ENCODE results near the gene ZMYND8. TPM values are rescaled to one million over a fixed set of nuclear protein-coding genes. Genes with fewer than 3 reads are reported as not detected.
A peak's percentile ranks its signal among the peaks of the same experiment; 100 is the strongest.
"Not testable (repeated sequence)": the region's sequence is repeated elsewhere in the genome, so short reads cannot be mapped to it uniquely, and the experiment has no call there.

The ZMYND8 gene
- total RNA-seq, 1 donor from 2014 or later: 17.3 TPM

DNA sequence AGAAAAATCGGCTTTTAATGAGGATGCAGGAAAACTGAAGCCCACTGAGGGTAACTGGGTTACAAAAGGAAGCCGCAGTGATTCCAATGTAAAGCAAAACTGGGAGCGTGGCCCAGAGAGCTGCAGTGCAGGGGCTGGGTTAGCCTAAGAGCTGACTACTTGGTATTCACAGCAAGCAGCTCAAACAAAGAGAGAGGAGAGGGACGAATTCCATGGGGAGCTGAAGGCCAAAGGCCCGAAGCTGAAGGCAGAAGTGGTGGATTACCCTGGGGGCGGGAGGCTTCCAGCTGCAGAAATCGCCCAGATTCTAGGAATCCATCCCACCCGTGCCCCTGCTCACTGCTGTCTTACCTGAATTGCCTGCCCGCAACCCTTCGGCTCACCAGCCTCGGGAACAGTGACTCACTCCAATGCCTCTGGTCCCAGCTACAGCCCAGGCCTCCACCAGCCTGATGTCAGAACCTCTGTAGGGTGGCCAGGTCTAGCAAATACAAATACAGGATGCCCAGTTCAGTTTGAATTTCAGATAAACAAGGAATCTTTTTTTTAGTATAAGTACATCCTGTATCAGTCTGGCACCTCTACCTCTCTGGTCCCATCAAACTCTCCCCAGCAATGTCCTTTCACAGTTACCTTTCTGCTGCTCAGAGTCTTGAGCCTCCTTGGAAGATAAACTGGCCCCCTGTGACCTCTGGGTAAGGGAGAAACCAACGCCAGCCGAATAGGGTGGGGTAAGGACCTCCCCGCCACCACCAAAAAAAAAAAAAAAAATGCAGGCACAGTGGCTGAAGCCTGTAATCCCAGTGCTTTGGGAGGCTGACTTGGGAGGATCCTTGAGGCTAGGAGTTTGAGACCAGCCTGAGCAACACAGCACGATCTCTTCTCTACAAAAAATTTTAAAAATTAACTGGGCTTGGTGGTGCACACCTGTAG is 14.6 kb upstream of the ZMYND8 start:
- no peak for DNase-seq

- DNase-seq: no peak
These were observed 13.7 kb upstream of the ZMYND8 start for GRCh38 chr20:47370214-47370613.

DNA sequence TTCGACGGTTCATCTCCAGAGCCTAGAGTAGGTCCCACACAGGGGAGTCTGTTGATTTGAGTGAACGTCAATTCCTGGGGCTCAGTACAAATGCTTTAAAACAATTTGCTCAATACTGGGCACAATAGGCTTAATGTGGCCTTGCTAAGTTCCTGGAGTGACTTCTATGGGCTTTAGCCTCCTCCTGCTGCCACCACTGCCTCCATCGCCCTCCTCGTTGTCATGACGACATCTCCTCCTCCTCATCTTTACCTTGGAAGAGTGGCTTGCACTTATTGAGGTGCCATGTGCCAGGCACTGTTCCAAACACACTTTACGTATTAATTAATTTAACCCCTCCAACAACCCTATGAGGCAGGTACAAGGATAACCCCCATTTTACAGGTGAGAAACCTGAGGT is 11.8 kb upstream of the ZMYND8 start:
- DNase-seq: no peak

- DNase-seq: not testable (repeated sequence)
These were observed 9.8 kb upstream of the ZMYND8 start for GRCh38 chr20:47366301-47366700.

GRCh38 chr20:47365023-47365764 is 8.7 kb upstream of the ZMYND8 start:
- DNase-seq: no peak

- no peak for DNase-seq
These were observed 6.1 kb upstream of the ZMYND8 start for GRCh38 chr20:47362361-47363219.

DNA sequence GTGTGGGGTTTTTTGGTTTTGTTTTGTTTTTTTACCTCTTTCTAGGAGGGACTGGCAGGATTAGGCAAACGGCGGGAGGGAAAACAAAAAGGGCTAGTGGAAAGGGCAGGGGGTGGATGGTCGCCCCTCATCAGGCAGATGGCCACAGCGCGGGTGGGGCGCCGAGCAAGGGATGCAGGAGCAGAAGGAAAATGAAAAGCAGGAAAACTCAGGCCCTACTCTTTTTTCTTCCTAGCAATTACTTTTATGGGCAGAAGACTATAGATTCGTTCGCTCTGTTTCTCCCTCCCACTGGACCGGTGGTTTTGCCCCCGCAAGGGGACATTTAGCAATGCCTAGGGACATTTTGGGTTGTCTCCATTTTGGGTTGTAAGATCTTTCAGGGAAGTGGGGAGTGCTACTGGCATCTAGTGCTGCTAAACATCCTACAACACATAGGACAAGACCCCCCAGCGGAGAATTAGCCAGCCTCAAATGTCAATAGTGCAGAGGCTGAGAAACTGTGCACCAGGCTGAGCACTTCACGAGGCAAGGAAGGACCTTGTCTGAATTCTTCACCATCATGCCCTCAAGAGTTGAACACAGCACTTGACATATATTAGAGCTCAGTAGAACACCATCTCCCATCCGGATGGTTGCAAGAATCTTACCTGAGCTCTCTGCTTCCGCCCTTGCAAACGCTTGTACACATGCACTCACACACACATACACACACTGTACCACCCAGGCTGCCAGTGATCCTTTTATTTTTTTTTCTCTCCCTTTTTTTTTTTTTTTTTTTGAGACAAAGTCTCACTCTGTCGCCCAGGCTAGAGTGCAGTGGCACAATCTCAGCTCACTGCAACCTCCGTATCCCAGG is 4.8 kb upstream of the ZMYND8 start:
- no peak for DNase-seq

DNA sequence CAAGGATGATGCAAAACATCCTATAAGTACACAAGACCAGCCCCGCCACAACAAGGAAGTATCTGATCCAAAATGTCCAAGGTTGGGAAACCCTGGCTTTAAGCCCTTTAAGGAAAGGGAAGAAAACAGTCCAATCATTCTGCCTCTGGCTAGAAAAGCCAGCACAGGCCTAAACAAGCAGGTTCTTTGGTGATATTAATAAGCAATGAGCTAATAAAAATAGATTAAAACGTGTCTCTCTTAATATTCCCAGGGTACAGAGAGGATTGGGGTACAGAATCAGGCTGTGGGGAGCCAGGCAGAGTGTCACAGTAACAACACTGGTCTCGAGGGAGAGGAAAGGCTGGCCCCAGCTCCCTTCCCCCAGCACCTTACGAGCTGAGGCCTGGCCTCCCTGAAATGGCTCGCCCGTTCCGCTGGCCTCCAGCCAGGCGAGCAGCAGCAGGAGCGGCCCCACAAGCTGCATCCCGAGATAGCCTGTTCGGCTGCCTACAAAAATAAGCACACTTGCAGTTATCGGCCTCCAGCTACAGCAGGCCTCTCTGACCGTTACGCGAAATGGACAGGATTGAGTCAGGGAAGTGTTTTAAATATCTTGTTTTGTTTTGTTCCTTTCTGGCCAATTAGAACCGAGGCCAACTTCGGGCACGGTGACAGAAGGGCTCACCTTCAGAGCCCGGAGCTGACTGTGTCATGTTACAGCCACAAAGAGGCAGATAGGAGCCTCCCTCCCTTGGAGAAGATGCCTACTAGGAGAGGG is 4.0 kb upstream of the ZMYND8 start:
- peak; percentile 89 for DNase-seq

DNA sequence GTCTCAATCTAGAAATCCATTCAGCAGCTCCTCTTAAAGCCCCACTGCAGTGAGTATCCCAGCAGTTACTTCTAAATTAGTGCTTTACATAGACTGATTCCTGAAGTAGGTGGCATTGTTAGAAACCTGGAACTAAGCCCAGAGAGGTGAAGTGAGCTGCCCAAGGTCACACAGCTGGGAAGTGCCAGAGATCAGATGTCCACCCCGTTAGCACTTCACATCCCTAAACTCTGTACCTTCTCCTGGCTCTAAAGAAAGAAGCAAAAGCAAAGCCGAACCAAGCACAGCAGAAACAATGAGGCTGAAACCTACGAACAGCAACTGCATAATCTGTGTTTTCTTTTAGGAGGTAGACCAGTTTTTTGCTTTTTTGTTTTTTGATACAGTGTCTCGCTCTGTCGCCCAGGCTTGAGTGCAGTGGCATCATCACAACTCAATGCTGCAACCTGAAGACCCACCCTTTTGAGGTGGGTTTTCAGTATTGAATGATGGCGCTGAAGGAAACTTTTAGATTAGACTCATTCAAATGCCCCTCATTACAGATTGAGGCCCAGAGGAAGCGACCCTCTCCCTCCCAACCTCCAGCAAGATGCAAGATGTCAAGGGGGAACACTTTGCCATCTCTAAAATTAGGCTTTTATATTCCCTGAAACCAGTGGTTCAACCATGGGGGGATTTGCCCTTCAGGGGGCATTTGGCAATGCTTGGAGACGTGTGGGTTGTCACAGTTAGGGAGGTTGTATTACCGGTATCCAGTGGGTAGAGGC is 3.2 kb upstream of the ZMYND8 start:
- DNase-seq: no peak

GRCh38 chr20:47358672-47359529 is 2.4 kb upstream of the ZMYND8 start:
- peak; percentile 85 for DNase-seq

GRCh38 chr20:47358039-47358671 is 1.7 kb upstream of the ZMYND8 start:
- DNase-seq: no peak

GRCh38 chr20:47357296-47358038 is 968 bp upstream of the ZMYND8 start:
- DNase-seq: peak; percentile 94

GRCh38 chr20:47356220-47356525 is 326 bp downstream of the ZMYND8 start:
- DNase-seq: no peak

DNA sequence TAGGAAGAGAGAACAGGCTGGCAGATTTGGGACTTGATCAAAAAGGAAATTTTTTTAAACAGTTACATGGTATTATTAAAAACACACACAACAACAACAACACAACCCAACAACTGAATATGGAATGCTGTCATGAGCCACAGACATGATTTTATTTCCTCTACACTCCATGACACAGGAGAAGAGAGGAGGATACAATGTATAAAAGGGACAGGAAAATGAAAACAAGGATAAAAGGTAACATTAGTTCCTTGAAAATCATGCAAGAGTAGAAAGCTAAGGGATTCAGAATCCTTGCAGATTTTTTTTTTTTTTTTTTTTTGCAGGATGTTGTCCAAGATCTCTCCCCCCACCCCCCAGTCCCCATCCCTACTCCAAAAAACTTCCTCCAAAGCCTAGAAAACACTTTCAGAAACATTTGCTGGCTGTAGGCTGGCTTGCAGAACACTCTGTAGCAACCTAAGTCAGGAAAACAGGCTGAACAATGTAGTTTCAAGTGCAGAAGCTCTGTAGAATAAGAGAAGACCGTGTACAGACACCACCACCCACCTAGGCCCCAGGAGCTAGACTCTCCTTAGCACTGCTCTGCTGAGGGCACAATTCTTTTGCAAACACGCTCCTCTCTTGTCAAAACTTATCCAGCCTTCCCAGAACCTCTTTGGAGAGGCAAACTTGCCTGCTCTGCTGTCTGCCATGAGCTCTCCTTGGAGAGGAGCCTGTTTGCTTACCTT is 845 bp downstream of the ZMYND8 start:
- peak; percentile 67 for DNase-seq

DNA sequence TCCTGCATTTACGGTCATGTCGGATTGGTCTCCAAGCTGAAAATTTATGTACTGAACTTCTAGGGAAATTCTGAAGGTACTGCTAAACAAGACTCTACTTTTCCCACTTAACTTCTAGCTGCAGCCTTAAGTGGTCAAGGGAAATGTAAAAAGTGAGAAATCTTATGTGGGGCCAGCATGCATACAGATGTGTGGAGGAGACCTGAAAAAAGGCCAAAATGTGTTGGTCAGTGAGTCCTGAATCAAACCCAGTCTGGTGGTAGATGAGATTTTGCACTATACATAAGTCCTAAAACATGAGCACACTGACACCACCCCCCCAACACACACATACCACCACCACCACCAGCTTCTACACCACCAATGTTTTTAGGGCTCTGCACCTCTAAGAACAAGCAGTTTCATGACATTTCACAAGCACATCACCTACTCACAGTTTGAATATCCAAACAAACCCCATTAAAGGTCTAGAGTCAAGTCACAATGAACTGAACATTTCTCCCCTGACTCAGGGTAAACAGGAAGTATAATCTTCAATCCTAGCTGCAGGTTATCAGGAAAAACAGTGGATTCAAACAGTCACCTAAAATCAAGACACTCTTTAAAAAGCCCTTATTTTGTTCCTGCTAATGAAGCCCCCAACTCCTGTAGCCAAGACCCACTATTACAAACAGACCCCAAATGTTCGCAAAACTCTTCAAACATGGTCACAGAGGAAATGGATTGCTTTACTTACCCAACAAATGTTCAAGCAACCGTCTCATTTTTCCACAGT is 1.6 kb downstream of the ZMYND8 start:
- no peak for DNase-seq

DNA sequence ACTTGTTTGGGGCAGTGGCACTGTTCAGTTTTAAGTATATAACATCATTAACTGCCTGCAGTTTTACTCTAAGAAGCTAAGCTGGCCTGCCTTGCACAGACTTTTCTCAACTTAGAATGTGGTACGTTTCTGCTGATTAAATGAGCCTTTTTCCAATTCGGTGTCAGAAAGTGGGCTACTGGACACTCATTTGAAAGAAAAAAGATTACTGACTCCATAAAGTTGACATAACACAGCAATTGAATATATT is 2.1 kb downstream of the ZMYND8 start:
- no peak for DNase-seq
